ENCODE results near the gene ULK4. TPM values are rescaled to one million over a fixed set of nuclear protein-coding genes. Genes with fewer than 3 reads are reported as not detected.

Gene ULK4
- total RNA-seq, 1 donor from 2014 or later: 18.4 TPM

DNA sequence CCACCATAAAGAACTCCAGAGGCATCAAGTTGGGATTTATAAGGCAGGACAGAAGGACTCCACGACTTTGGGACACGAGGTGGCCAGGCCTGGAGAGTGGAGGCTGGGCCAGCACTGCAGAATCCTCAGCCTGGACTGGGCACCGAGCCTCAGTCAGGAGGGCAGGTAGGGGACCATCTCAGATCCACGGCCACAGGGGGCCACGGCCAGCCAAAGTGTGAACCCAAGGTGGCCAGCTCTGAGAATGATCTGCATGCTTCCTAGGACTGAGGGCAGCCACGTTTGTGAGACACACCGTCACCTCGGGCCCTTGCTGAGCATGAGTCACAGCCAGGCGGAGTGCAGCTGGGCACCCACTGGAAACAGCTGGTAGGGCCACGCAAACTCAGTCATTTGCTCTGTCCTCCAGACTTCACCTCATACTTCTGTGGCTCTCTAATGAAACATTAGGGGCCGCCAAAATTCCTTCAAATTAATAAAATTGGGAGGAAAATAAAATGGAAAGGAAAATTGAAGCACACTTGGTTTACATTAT, 696.8 kb downstream of the ULK4 start:
- no peak for DNase-seq (ENCODE audit: low spot score)

DNA sequence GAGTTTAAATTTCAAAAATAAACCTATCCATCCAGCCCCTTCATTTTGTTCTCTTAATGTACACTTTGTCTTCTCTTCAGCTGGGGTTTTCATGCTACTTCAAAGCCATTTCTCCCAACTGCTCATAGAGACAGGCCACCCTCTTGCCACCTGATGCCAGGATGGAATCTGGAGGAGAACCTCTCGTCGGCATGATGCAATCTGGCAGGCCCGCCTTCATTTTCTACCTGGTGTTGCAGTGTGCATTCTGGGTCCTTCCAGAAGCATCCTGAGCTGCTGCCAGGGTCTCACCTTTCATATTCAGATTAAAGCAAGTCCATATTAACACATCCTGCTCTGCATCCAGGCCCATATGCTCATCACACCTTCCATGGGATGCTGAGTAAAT, 701.8 kb downstream of the ULK4 start:
- DNase-seq (ENCODE audit: low spot score): no peak

DNA sequence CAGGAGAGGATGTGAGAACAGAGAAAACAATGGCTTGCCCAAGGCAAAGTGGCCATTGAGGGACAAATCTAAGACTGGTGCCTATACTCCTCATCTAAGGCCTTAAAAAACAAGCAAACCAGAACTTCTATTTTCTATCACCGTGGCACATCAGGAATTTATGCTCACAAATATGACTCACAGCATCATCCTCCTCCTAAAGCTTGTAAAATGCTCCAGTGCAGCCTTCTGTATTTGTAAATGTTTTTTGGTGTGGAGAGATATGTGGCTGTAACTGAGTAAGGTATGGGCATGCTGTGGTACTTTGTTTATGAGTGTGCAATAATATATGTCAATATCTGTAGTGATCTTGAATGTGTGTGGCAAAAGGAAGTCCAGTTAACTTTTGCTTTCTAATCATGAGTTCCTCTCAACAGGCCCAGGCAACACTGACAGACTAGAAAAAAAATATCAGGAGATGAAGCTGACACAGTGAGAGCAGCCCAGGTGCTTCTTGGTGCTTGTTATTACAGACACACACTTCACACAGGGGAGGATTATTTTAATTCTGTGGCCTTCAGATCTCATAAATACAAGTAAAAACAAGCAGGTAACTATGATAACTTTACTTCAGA, 702.3 kb downstream of the ULK4 start:
- no peak for DNase-seq (ENCODE audit: low spot score)

DNA sequence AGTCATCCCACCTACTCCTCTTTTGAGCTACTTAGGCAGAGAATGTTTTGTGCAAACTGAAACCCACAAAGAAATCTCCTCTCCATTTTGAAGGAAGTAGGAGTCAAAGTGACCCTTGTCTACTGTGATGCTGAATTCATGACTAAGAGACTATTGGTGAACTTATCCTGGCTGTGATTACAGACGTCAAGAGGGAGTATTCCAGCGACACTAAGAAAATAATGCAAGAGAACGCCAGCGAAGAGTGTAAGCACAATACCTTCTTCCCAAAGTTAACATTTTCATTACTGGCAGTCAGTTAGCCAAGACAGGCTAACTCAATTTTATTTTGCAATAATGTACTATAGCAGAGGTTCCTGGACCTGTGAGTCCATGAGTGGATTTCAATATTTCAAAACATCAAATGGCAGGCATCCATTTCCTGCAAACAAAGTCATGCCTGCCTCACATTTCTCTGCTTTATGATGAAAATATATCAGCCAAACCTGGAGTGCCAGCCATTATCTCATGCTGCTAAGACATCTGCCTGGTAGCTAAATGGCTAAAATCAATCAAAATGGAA, 703.6 kb downstream of the ULK4 start:
- DNase-seq (ENCODE audit: low spot score): no peak

DNA sequence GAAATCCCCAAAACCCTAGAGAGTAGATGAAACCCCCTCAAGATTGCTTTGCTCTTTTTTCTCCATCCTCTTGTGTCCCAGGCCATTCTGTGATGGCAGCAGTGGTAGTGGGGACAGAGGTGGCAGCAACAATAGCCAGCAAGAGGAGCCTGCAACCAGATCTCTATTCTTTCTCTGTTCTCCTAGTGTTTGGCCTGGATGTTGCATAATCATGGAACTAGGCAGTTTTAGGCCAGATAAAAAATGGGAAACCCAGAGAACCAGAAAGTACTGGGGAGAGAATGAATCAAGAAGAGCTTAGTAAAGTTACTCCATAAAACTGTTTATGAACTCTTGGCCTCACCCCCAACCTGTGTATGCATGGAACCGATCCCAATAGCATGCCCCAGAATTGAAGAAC, 710.3 kb downstream of the ULK4 start:
- no peak for DNase-seq (ENCODE audit: low spot score)

DNA sequence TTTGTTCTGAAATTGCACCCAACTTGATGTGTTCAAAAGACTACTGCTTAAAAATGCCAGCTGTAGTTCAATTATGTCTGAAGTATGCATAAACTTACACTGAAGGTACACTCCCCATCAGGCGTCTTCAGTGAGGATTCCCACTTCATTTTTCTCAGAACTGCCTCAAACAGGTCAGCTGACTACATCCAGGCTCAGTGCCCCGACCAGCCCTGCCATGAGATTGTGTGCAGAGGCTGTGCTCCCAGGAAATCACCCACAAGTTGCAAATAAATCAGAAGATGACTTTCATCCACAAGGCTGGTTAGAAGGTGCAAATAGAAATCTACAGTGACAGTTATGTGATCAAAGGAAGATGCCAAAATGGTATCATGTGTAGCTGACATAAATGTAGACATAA, 711.1 kb downstream of the ULK4 start:
- no peak for DNase-seq (ENCODE audit: low spot score)

DNA sequence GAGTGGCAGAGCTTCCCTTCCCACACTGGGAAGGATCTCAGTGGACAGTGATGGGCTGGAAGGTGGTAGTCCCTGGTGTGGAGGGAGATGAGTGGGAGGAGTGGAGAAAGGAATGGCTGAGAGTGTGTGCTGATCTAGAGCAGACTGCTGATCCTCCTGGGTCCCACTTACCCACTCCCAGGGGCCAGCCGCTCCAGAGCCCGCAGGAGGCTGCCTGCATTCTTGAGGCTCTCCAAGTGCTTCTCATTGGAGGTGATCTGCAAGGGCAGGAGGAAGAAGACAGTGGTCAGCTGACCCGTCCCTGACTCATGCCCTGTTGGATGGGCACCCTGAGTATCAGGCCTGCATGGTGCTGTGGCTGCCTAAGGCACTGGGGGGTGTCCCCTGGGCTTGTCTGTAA, 712.6 kb downstream of the ULK4 start:
- no peak for DNase-seq (ENCODE audit: low spot score)

DNA sequence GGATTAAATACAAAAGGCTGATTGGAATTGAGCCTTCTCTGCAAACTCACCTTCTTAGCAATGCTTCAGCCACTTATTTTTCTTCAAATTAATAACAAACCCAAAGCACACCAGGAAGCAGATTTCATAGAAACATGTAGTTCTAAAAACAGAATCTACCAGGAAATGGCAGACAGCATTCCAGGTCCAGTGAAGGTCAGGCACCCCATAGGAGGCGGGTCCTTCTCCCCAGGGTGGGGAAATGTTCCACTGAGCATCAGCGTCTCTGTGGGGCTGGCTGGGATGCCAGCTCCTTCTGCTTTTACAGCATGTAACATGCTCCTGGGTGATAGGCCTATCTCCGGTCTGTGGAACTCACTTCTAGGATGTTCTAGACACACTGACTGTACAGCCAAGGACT, 713.4 kb downstream of the ULK4 start:
- no peak for DNase-seq (ENCODE audit: low spot score)

DNA sequence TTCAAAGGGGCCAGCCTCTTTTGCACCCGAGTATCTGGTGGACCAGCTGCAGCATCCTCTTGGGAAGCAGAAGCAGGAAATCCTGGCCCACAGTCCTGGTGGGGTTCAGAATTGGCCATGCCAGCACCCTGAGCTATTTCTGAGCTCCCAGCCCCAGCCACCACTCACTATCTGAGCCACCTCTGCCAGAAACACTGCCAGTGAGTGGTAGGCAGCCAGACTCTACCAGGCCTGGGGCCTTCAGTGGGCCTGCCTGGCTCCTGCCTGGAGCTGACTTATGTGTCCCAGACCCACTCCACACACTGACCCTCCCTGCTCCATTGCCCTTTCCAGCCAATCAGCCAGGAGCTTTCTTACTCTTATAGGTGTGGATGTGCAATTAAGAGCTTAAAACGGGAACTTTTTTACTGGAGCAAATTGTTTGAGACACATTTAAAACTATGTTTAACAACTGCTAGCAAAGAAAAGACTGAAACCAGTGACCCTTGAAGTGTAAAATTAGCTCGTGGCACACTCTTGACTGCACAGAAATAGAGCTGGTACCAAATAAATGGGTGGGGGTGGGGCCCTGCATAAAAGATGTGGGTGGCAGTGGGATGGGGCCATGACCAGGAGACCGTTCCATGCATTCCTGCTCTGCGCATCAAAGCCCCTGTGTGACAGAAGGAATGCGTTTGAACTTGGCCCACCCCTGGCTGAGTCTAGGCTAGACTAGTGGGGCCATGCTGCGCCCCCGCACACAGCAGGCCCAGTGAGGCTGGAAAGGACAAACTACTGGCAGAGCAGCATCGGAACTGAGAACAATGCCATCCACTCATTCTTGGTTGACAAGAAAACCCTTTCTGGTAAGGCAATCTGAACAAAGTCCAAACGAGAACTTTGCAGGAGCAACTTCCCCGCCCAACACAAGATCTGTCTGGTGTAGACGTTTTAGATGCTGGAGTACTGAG, 714.6 kb downstream of the ULK4 start:
- DNase-seq (ENCODE audit: low spot score): no peak

DNA sequence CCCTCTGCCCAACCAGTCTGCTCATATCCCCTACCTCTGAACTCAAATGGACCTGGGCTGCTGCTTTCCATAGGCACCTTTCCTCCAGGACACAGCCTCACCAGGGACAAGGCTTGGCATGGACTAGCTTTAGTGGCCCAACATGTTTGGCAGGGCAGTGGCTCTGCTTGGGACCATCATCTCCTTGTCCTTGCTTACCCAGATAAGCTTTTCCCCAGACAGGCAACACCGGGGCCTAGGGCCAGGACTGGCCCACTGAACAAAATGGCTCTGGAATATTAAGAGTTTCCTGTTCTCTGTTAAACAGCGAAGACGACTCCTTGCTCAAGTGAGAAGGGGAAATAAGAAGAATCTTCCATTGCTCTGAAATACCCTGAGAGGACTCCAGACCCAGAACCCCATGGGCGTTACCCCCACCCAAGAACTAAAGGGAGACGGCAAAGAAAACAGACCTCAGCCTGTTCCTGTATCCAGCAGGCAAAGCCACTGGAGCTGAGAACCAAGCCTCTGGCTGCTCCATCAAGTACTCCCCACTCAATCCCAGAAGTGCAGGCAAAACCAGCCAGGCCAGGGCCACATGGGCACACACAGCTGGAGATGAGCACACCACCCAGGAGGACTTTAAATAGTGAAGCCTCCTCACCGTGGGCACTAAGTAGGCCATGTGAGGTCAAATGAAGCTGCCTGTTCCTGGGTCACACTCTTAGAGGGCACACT, 717.1 kb downstream of the ULK4 start:
- DNase-seq (ENCODE audit: low spot score): no peak

DNA sequence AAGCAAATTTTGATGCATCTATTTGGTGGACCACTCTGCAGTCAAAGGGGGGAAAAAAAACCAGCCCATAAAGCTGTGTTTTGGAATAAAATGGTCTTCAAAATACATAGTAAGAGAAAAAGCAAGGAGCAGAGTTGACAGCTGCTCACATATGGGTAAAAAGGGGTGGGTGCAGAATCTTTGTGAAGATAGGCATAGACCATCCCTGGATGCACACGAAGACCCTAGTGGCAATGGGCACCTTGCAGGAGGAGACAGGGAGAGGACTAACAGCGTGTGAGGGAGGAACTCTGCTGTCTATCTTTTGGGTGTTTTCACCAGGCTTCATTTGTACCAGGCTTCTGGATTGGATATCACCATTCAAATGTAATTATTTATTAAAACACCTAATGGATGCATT, 718.7 kb downstream of the ULK4 start:
- DNase-seq (ENCODE audit: low spot score): no peak

DNA sequence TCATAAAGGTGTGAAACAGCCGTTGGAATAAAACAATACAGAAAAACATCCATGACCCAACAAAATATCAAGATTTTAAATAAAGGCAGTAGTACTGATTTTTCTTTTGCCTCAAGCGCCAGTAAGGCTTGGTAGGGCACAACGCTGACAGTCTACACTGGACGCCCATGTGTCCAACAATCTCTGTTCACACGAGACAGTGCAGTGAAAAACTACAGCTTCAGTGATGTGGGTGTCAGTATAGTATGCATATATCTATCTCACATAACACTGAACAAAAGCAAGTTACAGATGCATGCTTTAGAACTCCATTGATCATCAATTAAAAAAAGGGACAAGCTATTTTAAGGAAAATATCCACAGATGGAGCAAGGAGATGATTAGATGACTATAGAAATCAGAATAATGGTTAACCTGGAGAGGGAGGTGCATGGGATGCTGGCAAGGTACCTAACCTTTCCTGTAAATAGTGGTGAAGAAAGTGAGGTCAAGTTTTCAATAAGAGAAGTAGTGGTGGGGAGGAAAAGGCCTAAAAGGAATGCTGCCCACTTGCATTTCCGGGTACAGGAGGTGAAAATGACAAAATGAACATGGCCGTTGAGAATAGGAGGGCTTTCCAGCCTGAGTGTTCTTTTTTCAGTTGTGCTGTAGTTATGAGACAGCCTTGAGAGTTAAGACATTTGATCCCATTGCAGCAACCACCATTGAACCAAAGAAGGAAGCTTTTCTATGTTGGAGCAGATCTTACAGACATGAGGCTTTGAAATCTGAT, 719.9 kb downstream of the ULK4 start:
- no peak for DNase-seq (ENCODE audit: low spot score)

DNA sequence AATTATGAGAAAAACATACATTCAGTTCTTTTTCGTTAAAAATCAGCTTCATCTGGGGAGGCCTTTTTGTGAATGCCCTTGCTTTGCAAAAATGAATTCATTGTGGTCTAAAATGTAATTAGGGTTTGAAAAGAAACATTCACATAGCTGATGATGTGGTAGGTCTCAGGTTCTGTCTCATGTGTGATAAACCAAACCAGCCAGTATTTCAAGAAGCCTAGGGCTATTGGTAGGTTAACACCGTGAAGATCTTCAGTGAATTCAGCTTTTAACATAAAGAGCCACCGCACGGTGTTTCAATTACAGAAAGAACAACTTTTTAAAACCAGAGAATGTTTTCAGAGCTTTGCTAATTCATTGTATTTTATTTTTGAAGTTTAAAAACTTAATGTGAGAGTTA, 720.7 kb downstream of the ULK4 start:
- no peak for DNase-seq (ENCODE audit: low spot score)

DNA sequence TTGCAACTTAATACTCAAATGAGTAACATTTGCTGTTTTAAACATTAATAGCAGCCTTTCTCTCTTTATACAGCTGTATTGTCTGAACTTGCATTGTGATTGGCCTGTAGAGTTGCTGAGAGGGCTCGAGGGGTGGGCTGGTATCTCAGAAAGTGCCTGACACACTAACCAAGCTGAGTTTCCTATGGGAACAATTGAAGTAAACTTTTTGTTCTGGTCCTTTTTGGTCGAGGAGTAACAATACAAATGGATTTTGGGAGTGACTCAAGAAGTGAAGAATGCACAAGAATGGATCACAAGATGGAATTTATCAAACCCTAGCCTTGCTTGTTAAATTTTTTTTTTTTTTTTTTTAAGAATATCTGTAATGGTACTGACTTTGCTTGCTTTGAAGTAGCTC, 722.3 kb downstream of the ULK4 start:
- DNase-seq (ENCODE audit: low spot score): no peak

DNA sequence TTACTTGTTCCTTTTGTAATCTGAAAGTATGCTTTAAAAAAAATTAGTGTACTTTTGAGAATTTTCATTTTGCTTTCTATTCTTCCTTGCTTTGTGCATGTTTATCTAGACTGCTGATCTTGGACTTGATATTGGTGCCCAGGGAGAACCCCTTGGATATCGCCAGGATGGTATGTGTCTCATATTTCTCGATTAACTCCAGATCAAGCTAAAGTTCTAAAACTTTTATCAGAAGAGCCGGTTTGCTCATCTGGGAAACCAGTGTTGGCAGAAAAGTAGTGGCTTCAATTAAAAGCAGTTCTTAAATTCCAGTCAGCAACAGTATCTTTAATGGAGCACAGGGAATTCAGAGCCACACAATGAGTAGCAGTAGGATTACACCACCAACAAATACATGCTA, 724.0 kb downstream of the ULK4 start:
- DNase-seq (ENCODE audit: low spot score): no peak

DNA sequence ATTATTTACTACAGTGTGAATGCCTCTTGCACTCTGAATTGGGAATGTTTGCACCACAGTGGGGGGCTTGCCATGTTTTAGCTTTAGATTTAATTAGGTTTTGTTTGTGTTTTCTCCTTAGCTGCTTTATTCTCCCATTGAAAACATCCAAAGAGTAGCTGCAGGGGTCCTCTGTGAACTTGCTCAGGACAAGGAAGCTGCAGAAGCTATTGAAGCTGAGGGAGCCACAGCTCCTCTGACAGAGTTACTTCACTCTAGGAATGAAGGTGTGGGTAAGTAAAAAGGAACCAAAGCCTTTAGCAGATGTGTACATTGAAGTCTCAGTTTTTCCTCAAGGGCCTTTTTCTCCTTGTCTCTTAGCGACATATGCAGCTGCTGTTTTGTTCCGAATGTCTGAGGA, 725.7 kb downstream of the ULK4 start:
- no peak for DNase-seq (ENCODE audit: low spot score)

DNA sequence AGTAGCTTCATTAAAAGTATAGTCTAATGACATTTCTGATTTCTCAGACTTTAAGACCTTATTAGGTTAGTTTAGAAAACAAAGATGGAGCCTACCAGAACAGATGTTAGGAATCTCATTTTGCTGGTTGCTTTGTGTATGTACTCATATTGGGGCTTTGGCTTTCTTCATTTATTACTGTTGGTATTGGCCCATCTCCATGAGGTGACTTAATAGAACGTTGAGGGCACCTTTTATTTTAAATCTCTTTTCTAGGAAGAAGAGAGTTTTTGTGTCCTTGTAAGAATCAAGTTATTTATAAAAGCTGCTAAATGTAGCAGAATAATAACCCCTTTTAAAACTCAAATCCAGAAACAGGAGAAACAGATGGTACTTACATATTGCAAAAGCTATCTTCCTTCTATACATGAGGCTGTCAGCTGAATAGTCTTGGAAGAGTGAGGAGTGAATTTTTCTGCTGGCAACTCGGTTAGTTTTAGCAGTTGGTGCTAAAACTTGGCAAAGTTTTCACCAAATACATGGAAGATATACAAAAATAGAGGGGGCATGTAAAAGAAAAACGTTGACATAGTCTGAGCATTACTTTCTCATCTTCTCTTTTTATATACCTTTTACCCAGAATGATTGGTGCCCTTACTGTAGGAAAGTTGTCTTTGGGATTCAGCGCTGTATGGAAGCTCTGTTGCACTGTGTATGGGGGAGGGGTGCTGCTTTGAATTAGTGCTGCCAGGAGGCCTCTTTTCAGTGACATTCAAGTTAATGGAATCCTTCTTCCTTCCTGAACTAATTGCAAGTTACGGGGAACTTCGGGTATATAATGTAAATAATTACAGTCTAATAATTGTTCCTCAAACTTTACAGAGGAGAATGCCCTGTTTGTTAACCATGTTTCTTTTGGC, 726.8 kb downstream of the ULK4 start:
- no peak for DNase-seq (ENCODE audit: low spot score)

DNA sequence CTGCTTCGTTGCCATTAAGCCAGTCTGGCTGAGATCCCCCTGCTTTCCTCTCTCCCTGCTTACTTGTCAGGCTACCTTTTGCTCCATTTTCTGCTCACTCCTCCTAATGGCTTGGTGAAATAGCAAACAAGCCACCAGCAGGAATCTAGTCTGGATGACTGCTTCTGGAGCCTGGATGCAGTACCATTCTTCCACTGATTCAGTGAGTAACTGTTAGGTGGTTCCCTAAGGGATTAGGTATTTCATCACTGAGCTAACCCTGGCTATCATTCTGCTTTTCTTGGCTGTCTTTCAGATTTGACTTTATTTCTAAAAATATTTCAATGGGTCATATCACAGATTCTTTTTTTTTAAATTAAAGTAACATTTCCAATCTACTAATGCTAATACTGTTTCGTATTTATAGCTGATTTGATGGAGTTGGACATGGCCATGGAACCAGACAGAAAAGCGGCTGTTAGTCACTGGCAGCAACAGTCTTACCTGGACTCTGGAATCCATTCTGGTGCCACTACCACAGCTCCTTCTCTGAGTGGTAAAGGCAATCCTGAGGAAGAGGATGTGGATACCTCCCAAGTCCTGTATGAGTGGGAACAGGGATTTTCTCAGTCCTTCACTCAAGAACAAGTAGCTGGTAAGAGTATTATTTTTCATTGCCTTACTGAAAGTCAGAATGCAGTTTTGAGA, 737.6 kb downstream of the ULK4 start:
- no peak for DNase-seq (ENCODE audit: low spot score)

DNA sequence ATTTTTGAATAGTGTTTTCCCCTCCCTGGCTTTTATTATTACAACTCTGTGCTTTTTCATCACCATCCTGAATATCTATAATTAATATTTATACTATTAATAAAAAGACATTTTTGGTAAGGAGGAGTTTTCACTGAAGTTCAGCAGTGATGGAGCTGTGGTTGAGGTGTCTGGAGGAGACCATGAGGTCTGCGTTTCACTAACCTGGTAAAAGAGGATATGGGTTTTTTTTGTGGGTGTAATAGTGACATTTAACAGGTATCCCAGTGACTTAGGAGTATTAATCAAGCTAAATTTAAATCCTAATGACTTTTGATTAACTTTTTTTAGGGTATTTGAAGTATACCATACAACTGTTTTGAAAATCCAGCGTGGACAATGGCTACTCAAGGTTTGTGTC, 738.2 kb downstream of the ULK4 start:
- no peak for DNase-seq (ENCODE audit: low spot score)

DNA sequence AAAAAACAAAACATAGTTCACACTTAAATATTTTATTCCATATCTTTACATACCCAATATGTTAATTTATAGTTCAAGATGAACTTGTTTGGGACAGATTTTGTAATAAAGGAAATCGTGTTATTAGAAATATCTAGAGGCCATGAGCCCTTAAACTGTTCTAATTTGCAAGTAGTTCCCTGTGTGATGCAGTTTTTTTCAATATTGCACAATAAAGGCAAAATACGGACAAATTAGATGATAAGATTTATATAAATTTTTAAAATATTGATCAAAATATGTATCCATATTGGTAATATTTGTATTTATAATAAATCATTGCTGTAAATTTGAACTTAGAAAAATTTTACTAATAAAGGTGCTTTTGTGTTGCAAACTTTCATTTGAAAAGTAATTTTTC, 738.8 kb downstream of the ULK4 start:
- no peak for DNase-seq (ENCODE audit: low spot score)
